Posterior vena cava (tissue), 2 donors: ENCODE results near the gene BTN3A1. TPM values are rescaled to one million over a fixed set of nuclear protein-coding genes. Genes with fewer than 3 reads are reported as not detected.
"Not testable (repeated sequence)": the region's sequence is repeated elsewhere in the genome, so short reads cannot be mapped to it uniquely, and the experiment has no call there.

ENCODE experiments used
- DNase-seq: peaks from one replicate; pipeline ENCODE4 v3.0.0-alpha.2; 2020; ENCODE audit warnings: low spot score
- intact Hi-C, 2 donors: fragments of 100-400 bp; cut with DNase I; formaldehyde crosslinking; loops; one replicate each; pipeline versions ENCODE4 v1.14.1 to v1.14.2; 2022 to 2023
- total RNA-seq, 2 donors: library from RNA; stranded (reverse); fragmentation: NEBNext Ultra II Directional; extraction: Animal tissue kit (Norgen Biotek cat#: 25700); gene quantifications; one replicate each; pipeline ENCODE4 v1.2.1, GENCODE V29; 2021
- donor health status: DM: yes; HTN: yes; CAD: no.
- donor health status: DM: yes; HTN: yes; CAD: no.

Gene BTN3A1
- total RNA-seq, 2 donors from 2014 or later, result 9.1 to 15.6 TPM

DNA sequence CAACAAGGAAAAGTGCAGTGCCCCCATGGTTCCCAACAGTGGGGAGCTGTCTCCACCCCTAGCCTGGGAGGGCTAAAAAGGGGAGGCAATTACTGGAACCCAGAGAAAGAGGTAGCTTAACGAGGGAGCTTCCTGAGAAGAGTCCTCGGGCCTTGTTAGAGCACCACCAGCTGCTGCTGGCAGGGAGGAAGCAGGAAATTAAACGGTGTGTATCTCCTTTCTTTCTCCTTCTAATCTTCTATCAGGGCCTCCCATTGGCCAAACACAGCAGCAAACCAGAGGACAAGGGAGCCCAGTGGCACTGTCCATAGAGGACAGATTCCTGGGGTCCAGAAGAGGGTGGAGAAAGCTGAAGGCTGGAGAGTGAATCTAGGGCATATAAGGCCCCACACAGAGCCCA, 26.8 kb upstream of the BTN3A1 start:
- intact Hi-C loops, result no loop called here
- DNase-seq, result no peak

DNA sequence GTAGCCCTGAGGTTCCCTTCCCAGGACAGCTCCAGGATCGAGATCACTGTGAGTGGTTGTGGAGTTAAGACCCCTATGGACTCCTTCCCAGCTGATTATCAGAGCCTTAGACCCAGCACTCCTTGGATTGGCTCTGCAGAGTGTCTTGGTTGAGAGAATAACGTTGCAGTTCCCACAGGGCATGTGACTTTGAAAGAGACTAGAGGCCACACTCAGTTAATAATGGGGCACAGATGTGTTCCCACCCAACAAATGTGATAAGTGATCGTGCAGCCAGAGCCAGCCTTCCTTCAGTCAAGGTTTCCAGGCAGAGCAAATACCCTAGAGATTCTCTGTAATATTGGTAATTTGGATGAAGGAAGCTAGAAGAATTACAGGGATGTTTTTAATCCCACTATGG, 24.4 kb upstream of the BTN3A1 start:
- intact Hi-C loops, result no loop called here
- DNase-seq, result no peak

DNA sequence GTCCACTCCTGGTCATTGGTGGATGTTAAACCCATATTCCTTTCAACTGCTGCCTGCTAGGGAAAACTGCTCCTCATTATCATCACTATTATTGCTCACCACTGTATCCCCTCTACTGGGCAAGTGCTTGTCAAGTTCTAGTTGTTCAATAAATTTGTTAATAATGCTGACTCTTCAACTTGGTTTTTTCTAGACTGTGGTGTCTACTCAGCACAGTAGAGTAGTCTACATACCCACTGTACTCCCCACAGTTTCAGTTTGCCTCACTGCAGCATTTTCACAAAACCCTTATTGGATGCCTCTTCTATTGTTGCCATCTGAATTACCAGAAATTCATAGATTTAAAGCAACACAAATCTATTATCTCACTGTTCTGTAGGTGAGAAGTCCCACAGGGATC, 23.9 kb upstream of the BTN3A1 start:
- DNase-seq, intact Hi-C loops: not testable (repeated sequence)

DNA sequence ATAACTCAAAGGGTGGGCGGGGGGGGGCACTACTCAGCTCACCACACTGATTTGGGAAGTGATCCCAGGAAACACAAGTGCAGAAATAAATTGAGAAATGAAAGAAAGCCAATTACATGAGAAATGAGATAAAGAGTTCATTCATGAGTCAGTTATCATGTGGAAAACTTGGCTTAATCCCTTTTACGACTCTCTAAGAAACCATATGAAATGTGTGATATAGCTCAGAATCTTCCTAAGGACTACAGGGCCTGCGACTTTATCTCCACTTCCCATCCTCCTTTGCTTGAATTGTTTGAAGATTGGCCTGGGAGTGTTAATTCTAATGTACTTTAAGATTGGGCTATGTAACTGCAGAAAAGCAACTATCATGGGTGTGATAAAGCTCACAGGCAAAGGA, 22.8 kb upstream of the BTN3A1 start:
- intact Hi-C loops, result no loop called here
- DNase-seq, result no peak

DNA sequence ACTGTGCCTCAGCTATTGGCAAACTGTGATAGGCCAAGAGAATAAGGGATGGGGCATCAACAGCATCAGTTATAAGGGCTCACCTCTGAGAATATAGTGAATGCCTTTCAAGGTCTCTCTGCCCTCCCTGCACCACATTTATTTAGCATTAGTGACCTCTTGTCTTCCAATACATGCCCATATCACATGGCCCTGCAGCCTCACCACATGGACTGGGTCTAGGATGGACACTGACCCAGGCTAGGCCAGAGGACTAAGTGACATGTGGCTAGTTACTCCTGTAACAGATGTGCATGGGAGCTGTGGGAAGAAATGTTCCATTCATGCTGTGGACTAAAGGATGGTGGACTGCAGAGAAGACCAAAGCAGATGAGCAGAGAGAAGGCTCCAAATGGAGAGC, 22.3 kb upstream of the BTN3A1 start:
- intact Hi-C loops, result no loop called here
- no peak for DNase-seq

DNA sequence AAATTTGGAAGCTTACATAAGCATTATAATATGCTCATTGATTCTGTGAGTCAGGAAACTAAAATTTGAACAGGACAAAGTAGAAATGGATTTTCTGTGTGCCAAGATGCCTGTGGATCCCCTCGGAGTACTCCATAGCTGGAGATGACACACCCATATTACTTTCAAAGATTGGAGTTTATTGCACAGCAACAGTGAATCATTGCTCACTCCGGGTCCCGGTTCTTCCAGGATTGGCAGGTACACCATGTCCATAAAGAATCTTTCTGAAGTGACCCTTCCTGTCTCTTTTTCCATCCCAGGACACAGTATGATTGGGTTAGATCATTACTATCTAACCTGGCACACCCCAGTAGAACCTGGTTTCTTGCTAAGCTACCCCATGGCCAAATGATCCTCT, 21.8 kb upstream of the BTN3A1 start:
- intact Hi-C loops, result no loop called here

GRCh38 chr6:26382121-26382520, 20.0 kb upstream of the BTN3A1 start:
- intact Hi-C loops, result no loop called here
- no peak for DNase-seq

More for the DNA sequence above, 21.8 kb upstream of the BTN3A1 start:
- DNase-seq, result no peak

- intact Hi-C loops, result no loop called here
- no peak for DNase-seq
These were observed 18.3 kb upstream of the BTN3A1 start for GRCh38 chr6:26383624-26384417.

DNA sequence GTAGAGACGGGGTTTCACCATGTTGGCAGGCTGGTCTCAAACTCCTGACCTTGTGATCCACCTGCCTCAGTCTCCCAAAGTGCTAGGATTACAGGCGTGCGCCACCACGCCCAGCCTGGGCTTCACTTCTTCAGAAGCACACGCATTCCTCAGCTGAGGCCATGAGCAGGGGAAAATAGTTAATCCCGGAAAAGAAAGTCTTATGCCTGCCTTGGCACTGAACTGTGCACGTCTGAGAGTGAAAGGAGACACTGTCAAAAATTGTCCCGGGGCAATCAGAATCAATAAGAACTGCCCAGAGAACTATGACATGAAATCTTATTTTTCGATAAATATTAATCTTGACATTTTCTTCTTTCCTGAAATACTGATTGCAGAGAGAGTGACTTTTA, 16.3 kb upstream of the BTN3A1 start:
- intact Hi-C loops, result no loop called here

DNA sequence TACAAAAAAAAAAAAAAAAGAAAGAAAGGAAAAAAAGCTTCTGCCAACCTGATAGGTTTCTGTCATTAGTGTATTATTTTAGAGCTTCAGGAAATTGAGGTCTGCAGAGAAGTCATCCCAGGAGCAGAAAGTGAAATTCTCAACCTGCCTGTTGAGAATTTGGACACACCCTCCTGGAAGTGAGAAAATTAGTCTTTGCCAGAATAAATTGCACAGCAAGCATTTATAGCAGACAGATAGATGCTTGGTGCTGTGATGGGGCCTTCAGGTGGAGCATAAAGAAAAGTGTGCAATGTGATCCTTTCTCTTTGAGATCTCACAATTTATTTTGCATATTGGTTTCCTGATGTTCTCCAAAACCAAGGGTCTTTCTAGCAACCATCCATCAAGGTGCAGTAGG, 14.5 kb upstream of the BTN3A1 start:
- no peak for DNase-seq
- intact Hi-C loops, result no loop called here

More for the DNA sequence above, 16.3 kb upstream of the BTN3A1 start:
- no peak for DNase-seq

DNA sequence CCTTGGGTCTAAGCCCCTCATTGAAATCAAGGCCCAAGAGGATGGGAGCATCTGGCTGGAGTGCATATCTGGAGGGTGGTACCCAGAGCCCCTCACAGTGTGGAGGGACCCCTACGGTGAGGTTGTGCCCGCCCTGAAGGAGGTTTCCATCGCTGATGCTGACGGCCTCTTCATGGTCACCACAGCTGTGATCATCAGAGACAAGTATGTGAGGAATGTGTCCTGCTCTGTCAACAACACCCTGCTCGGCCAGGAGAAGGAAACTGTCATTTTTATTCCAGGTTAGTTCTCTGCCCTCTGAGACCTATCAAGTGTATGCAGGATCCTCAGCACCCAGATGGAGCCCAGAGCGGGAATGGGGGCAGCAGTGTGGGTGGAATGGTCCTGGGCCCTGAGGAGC, 14.1 kb upstream of the BTN3A1 start:
- no peak for DNase-seq
- intact Hi-C loops, result no loop called here

- DNase-seq, result no peak
- intact Hi-C loops, result no loop called here
These were observed 13.6 kb upstream of the BTN3A1 start for GRCh38 chr6:26388441-26388840.

GRCh38 chr6:26389349-26389894, 12.7 kb upstream of the BTN3A1 start:
- intact Hi-C loops, result no loop called here
- DNase-seq, result no peak

GRCh38 chr6:26390531-26390930, 11.5 kb upstream of the BTN3A1 start:
- DNase-seq, result no peak
- intact Hi-C loops, result no loop called here

GRCh38 chr6:26392932-26393636, 9.0 kb upstream of the BTN3A1 start:
- DNase-seq, result no peak
- intact Hi-C loops, result no loop called here

- DNase-seq, result no peak
- intact Hi-C loops, result no loop called here
These were observed 7.8 kb upstream of the BTN3A1 start for GRCh38 chr6:26394289-26394688.

GRCh38 chr6:26398555-26398954, 3.5 kb upstream of the BTN3A1 start:
- no peak for DNase-seq
- intact Hi-C loops, result no loop called here

DNA sequence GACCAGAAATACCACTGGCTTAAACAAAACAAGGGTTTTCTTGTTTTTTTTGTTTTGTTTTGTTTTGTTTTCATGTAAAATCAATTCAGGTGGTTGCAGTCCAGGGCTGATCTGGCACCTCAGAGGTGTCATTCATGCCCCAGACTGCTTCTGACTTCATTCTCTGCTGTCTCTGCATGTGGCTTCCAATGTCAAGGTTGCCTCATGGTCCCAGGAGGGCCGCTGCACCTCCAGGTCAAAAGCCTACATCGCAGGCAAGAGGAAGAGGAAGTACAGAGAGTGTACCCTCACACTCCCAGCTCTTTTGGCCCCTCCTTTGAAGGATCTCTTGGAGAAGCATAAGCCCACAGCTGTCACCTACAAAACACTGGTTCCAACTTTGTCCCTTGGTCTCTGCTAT, 1.4 kb upstream of the BTN3A1 start:
- intact Hi-C loops, result loop anchor here in 1 of 2 donors (10.0 kb wide), 1 partner anchor 64 kb away; no protein-coding TSS in a partner anchor
- no peak for DNase-seq

DNA sequence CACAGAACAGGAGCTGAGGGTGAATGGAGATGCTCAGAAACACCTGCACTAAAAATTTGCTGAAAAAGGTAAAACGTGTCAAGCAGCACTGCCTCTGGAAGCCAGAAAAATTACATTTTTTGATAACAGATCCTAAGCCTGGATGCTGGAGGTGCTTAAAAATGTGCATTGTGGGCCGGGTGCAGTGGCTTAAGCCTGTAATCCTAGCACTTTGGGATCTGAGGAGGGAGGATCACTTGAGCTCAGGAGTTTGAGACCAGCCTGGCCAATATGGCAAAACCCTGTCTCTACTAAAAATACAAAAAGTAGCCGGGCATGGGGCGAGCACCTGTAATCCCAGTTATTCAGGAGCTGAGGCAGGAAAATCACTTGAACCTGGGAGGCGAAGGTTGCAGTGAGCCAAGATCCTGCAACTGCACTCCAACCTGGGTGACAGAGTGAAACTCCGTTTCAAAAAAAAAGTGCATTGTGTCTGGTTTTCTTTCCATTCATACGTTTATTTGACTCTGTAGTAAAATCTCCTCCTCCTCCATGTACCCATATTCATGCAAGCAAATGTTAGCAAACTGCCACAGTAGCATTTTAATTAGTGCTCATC, 587 bp upstream of the BTN3A1 start:
- DNase-seq, result no peak
- intact Hi-C loops, result loop anchor here in 1 of 2 donors (10.0 kb wide), 1 partner anchor 63 kb away; no protein-coding TSS in a partner anchor

GRCh38 chr6:26403893-26404292, 1.8 kb downstream of the BTN3A1 start:
- DNase-seq, result no peak
- intact Hi-C loops, result loop anchor here in 1 of 2 donors (10.0 kb wide), 1 partner anchor 61 kb away; no protein-coding TSS in a partner anchor
